ENCODE data around the gene CST4.

DNA sequence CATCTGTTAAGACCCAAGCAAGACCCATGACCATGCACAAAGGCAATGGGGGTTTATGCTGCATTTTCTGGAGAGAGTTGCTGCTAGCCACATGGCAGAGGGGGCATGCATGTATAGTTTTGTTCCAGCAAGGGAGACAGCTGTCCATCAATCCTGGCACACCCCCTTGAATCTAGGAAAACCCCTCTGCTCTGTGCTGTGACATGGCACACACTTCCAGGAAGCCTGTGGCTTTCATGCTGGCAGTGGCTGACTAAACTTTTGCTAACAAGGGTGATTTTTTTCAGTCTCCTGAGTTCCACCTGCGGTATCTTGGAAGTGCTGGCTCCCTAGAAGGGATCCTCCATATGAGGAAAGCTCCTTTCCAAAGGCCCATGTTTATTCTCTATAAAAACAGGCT lies 9.1 kb upstream of the CST4 start:
- TF ChIP-seq, protein P1, sequence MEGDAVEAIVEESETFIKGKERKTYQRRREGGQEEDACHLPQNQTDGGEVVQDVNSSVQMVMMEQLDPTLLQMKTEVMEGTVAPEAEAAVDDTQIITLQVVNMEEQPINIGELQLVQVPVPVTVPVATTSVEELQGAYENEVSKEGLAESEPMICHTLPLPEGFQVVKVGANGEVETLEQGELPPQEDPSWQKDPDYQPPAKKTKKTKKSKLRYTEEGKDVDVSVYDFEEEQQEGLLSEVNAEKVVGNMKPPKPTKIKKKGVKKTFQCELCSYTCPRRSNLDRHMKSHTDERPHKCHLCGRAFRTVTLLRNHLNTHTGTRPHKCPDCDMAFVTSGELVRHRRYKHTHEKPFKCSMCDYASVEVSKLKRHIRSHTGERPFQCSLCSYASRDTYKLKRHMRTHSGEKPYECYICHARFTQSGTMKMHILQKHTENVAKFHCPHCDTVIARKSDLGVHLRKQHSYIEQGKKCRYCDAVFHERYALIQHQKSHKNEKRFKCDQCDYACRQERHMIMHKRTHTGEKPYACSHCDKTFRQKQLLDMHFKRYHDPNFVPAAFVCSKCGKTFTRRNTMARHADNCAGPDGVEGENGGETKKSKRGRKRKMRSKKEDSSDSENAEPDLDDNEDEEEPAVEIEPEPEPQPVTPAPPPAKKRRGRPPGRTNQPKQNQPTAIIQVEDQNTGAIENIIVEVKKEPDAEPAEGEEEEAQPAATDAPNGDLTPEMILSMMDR (IDR thresholded peaks at IDR 0.05) = no peak
- TF ChIP-seq EZH2 (IDR thresholded peaks at IDR 0.05; ENCODE audit: borderline replicate concordance, insufficient read depth, low read depth, low read length, poor library complexity, severe bottlenecking) = no peak
